Activated naive CD8-positive, alpha-beta T cell treated with anti-CD3 and anti-CD28 coated beads, Interleukin-2, amount 50 U/mL, for 16 hours (primary cell): ENCODE data around the gene ZNF148.

Experiments used
- DNase-seq: peaks from one replicate; pipeline ENCODE4 v3.0.0-alpha.2; 2020; ENCODE audit warnings: low read depth, low spot score

ZNF148 gene

GRCh38 chr3:125331243-125331642 is 43.9 kb downstream of the ZNF148 start:
- DNase-seq = no peak

GRCh38 chr3:125326957-125327356 is 48.2 kb downstream of the ZNF148 start:
- DNase-seq = no peak

- no peak for DNase-seq
Observed at GRCh38 chr3:125325746-125326145, 49.4 kb downstream of the ZNF148 start.

- no peak for DNase-seq
Observed at GRCh38 chr3:125324341-125324740, 50.8 kb downstream of the ZNF148 start.

- DNase-seq = no peak
Observed at GRCh38 chr3:125322917-125323316, 52.2 kb downstream of the ZNF148 start.

- DNase-seq = no peak
Observed at GRCh38 chr3:125322166-125322565, 53.0 kb downstream of the ZNF148 start.

- DNase-seq = no peak
Observed at GRCh38 chr3:125319765-125320164, 55.4 kb downstream of the ZNF148 start.

GRCh38 chr3:125318871-125319270 is 56.3 kb downstream of the ZNF148 start:
- no peak for DNase-seq

GRCh38 chr3:125318167-125318865 is 56.8 kb downstream of the ZNF148 start:
- no peak for DNase-seq

GRCh38 chr3:125317761-125318160 is 57.4 kb downstream of the ZNF148 start:
- DNase-seq = no peak

- no peak for DNase-seq
Observed at GRCh38 chr3:125316949-125317348, 58.2 kb downstream of the ZNF148 start.

- DNase-seq = no peak
Observed at GRCh38 chr3:125316246-125316645, 58.9 kb downstream of the ZNF148 start.

- DNase-seq = no peak
Observed at GRCh38 chr3:125313060-125313635, 62.0 kb downstream of the ZNF148 start.

GRCh38 chr3:125310623-125311081 is 64.5 kb downstream of the ZNF148 start:
- no peak for DNase-seq

GRCh38 chr3:125309476-125309875 is 65.6 kb downstream of the ZNF148 start:
- DNase-seq = no peak

- DNase-seq = no peak
Observed at GRCh38 chr3:125306620-125307019, 68.5 kb downstream of the ZNF148 start.

GRCh38 chr3:125302932-125303331 is 72.2 kb downstream of the ZNF148 start:
- DNase-seq = no peak

GRCh38 chr3:125300416-125300815 is 74.7 kb downstream of the ZNF148 start:
- DNase-seq = no peak

- no peak for DNase-seq
Observed at GRCh38 chr3:125294411-125294810, 80.7 kb downstream of the ZNF148 start.

GRCh38 chr3:125292015-125292414 is 83.1 kb downstream of the ZNF148 start:
- DNase-seq = no peak

- DNase-seq = no peak
Observed at GRCh38 chr3:125289429-125289981, 85.6 kb downstream of the ZNF148 start.

- DNase-seq = no peak
Observed at GRCh38 chr3:125287248-125287647, 87.9 kb downstream of the ZNF148 start.

- DNase-seq = no peak
Observed at GRCh38 chr3:125281381-125281780, 93.7 kb downstream of the ZNF148 start.
